Prostate gland (tissue), 2 donors: ENCODE measurements around the gene CD48.

Experiments used
- CTCF ChIP-seq, 4 experiments: fragments of 200-600 bp in 2 of 4; fragments of 450-650 bp in 2 of 4; sonication (generic) in 2 of 4; IDR thresholded peaks; 1 replicate in 3 of 4; 2 replicates in 1 of 4; pipeline ENCODE4 v1.5.1; 2016 to 2019; ENCODE audit warnings: antibody characterized with exemption in 4 of 4, mild to moderate bottlenecking in 2 of 4, moderate library complexity in 2 of 4
- POLR2A ChIP-seq: fragments of 450-650 bp; IDR thresholded peaks from one replicate; pipeline ENCODE4 v1.6.1; 2016; ENCODE audit warnings: antibody characterized with exemption, mild to moderate bottlenecking
- POLR2AphosphoS5 ChIP-seq: sonication (generic); formaldehyde crosslinking; IDR thresholded peaks from one replicate; pipeline ENCODE4 v1.6.1; 2017; ENCODE audit warnings: antibody characterized with exemption

- TF ChIP-seq CTCF (IDR thresholded peaks at IDR 0.05) (no peak), POLR2A (no peak), POLR2AphosphoS5 (no peak)
These were observed 13.0 kb upstream of the CD48 start for GRCh38 chr1:160724465-160725242.
